K562 (cell line): Measurements from ENCODE around the gene SEC14L5.

Source experiments
- CTCF ChIP-seq, 3 experiments: IDR thresholded peaks in 2 of 3; conservative IDR thresholded peaks in 1 of 3; 2 replicates each; pipeline ENCODE4 v1.5.1; 2011 to 2012; ENCODE audit warnings: low read length in 3 of 3, mild to moderate bottlenecking in 3 of 3, control low read depth in 2 of 3, improper control_type of control experiment in 1 of 3, inconsistent platforms in 1 of 3, low read depth in 1 of 3, mixed read lengths in 1 of 3, moderate library complexity in 1 of 3; ENCODE audit not compliant: insufficient read depth in 2 of 3
- ELK1 ChIP-seq: sonication (generic); formaldehyde crosslinking; IDR thresholded peaks from 2 replicates; pipeline ENCODE4 v1.8.1; 2022; ENCODE audit warnings: missing genetic modification reagents
- EZH2 ChIP-seq: IDR thresholded peaks from 2 replicates; pipeline ENCODE4 v1.6.1; 2012; ENCODE audit warnings: low read depth, mild to moderate bottlenecking, inconsistent platforms, low read length, borderline replicate concordance
- GATA2 ChIP-seq: sonication (generic); formaldehyde crosslinking; IDR thresholded peaks from 2 replicates; pipeline ENCODE4 v1.4.0; 2020; ENCODE audit warnings: mild to moderate bottlenecking, missing genetic modification reagents
- HDAC6 ChIP-seq: IDR thresholded peaks from 2 replicates; pipeline ENCODE4 v1.6.1; 2012; ENCODE audit warnings: low read depth, mild to moderate bottlenecking, control low read depth, inconsistent platforms, low read length, moderate library complexity
- STAT5B ChIP-seq: fragments of 250-450 bp; sonication (Bioruptor Pico); IDR thresholded peaks from 2 replicates; pipeline ENCODE4 v1.8.0; 2021; ENCODE audit warnings: mild to moderate bottlenecking, inconsistent platforms
- YY1 ChIP-seq, 3 experiments: IDR thresholded peaks; 2 replicates each; pipeline ENCODE4 v1.6.1; 2011; ENCODE audit warnings: low read length in 2 of 3, mild to moderate bottlenecking in 2 of 3, moderate library complexity in 2 of 3, borderline replicate concordance in 1 of 3, control low read depth in 1 of 3, low read depth in 1 of 3; ENCODE audit not compliant: insufficient read depth in 3 of 3, insufficient replicate concordance in 2 of 3, control insufficient read depth in 1 of 3, insufficient read length in 1 of 3; ENCODE audit errors: extremely low read depth in 1 of 3
- ZBTB40 ChIP-seq, 2 experiments: fragments of 450-650 bp in 1 of 2; sonication (generic) in 1 of 2; formaldehyde crosslinking in 1 of 2; IDR thresholded peaks; 2 replicates each; pipeline versions ENCODE4 v1.7.1 to v1.9.0; 2016 to 2022; ENCODE audit warnings: inconsistent platforms in 1 of 2, mild to moderate bottlenecking in 1 of 2, missing genetic modification reagents in 1 of 2
- ZNF77 ChIP-seq: fragments of 250-450 bp; sonication (Bioruptor Pico); IDR thresholded peaks from 2 replicates; pipeline ENCODE4 v1.5.0; 2020
- ZNF778 ChIP-seq: fragments of 450-650 bp; formaldehyde crosslinking; IDR thresholded peaks from 2 replicates; pipeline ENCODE4 v1.4.0; 2020; ENCODE audit warnings: mild to moderate bottlenecking, moderate library complexity
- TF ChIP-seq, protein P1 (sequence below): fragments of 250-450 bp; sonication (Bioruptor Pico); IDR thresholded peaks from 2 replicates; pipeline ENCODE4 v1.5.0; 2022; ENCODE audit warnings: mild to moderate bottlenecking

DNA sequence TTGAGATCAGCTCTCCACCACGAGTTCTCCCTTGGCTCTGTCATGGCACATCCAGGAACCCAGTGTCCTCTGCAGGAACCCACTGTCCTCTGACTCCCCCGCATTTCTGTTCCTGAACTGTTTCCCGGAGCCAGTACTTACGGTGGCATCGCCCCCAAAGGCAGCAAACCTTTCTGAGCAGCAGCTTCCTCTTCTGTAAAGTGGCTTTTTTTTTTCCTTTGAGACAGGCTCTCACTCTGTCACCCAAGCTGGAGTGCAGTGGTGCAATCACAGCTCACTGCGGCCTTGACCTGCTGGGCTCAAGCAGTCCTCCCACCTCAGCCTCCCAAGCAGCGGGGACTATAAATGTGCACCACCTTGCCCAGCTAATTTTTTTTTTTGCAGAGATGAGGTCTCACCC is 43.4 kb downstream of the SEC14L5 start:
- no peak for TF ChIP-seq EZH2
- no peak for TF ChIP-seq ZNF77 (CRISPR knock-in tag)
- TF ChIP-seq HDAC6 = no peak
- no peak for TF ChIP-seq ZBTB40 (IDR thresholded peaks at IDR 0.05)
- no peak for TF ChIP-seq ZBTB40 (CRISPR knock-in tag; IDR thresholded peaks at IDR 0.05)
- TF ChIP-seq CTCF (IDR thresholded peaks at IDR 0.05 in 2 of 3, conservative IDR thresholded peaks at IDR 0.05 in 1 of 3; ENCODE audit: insufficient read depth in 2 of 3, low read depth in 1 of 3, low read length in 3 of 3) = no peak
- no peak for TF ChIP-seq ZNF778
- TF ChIP-seq ELK1 (CRISPR knock-in tag) = no peak
- no peak for TF ChIP-seq GATA2 (CRISPR knock-in tag)
- no peak for TF ChIP-seq YY1 (IDR thresholded peaks at IDR 0.05; ENCODE audit: borderline replicate concordance in 1 of 3, control insufficient read depth in 1 of 3, extremely low read depth in 1 of 3, insufficient read depth in 3 of 3, insufficient read length in 1 of 3, insufficient replicate concordance in 2 of 3, low read depth in 1 of 3, low read length in 2 of 3)
- TF ChIP-seq, protein P1, sequence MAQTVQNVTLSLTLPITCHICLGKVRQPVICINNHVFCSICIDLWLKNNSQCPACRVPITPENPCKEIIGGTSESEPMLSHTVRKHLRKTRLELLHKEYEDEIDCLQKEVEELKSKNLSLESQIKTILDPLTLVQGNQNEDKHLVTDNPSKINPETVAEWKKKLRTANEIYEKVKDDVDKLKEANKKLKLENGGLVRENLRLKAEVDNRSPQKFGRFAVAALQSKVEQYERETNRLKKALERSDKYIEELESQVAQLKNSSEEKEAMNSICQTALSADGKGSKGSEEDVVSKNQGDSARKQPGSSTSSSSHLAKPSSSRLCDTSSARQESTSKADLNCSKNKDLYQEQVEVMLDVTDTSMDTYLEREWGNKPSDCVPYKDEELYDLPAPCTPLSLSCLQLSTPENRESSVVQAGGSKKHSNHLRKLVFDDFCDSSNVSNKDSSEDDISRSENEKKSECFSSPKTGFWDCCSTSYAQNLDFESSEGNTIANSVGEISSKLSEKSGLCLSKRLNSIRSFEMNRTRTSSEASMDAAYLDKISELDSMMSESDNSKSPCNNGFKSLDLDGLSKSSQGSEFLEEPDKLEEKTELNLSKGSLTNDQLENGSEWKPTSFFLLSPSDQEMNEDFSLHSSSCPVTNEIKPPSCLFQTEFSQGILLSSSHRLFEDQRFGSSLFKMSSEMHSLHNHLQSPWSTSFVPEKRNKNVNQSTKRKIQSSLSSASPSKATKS (CRISPR knock-in tag) = no peak
- no peak for TF ChIP-seq STAT5B (CRISPR knock-in tag)
